Thyroid gland (tissue), 4 donors: Measurements from ENCODE around the gene ASCC2.

Experiments used
- POLR2A ChIP-seq, 2 donors: fragments of 450-650 bp; IDR thresholded peaks; one replicate each; pipeline ENCODE4 v1.6.1; 2017; ENCODE audit warnings: antibody characterized with exemption in 2 of 2, mild to moderate bottlenecking in 2 of 2, moderate library complexity in 1 of 2
- TF ChIP-seq, protein P1 (sequence below), 6 experiments: fragments of 200-600 bp in 3 of 6; fragments of 450-650 bp in 3 of 6; sonication (generic) in 3 of 6; IDR thresholded peaks; one replicate each; pipeline ENCODE4 v1.5.1; 2016 to 2019; ENCODE audit warnings: antibody characterized with exemption in 6 of 6, mild to moderate bottlenecking in 2 of 6, inconsistent platforms in 1 of 6, moderate library complexity in 1 of 6

GRCh38 chr22:29784451-29785361 is 53.4 kb downstream of the ASCC2 start:
- TF ChIP-seq, protein P1, sequence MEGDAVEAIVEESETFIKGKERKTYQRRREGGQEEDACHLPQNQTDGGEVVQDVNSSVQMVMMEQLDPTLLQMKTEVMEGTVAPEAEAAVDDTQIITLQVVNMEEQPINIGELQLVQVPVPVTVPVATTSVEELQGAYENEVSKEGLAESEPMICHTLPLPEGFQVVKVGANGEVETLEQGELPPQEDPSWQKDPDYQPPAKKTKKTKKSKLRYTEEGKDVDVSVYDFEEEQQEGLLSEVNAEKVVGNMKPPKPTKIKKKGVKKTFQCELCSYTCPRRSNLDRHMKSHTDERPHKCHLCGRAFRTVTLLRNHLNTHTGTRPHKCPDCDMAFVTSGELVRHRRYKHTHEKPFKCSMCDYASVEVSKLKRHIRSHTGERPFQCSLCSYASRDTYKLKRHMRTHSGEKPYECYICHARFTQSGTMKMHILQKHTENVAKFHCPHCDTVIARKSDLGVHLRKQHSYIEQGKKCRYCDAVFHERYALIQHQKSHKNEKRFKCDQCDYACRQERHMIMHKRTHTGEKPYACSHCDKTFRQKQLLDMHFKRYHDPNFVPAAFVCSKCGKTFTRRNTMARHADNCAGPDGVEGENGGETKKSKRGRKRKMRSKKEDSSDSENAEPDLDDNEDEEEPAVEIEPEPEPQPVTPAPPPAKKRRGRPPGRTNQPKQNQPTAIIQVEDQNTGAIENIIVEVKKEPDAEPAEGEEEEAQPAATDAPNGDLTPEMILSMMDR (IDR thresholded peaks at IDR 0.05), result no peak
- no peak for TF ChIP-seq POLR2A (IDR thresholded peaks at IDR 0.05)
